ENCODE results near the gene COL13A1.

Gene COL13A1

DNA sequence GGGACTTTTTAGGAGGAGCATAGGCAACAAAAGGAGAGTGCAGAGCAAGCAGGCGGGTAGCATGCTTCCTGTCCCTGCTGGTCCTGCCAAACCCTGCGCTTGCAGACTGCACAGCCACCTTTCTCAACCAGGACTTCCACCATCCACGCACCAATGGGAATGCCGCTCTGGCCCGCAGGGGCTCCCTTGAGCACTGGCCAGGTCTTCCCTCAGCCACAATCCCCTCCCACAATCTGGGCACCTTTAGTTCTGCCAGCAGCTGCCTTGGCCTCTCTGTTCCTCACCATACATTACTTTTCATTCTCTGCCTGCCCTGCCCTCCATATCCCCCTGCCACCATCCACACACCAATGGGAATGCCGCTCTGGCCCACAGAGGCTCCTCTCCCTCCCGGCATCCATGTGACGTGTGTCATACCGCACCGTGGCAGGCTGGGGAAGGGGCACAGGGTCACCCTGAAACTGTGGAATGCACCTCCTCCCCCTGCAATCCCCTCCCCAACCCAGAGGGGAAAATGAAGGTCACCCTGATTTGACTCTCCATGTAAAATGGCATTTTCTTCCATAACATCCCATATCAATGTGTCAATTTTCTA, 153.6 kb downstream of the COL13A1 start:
- no peak for DNase-seq

DNA sequence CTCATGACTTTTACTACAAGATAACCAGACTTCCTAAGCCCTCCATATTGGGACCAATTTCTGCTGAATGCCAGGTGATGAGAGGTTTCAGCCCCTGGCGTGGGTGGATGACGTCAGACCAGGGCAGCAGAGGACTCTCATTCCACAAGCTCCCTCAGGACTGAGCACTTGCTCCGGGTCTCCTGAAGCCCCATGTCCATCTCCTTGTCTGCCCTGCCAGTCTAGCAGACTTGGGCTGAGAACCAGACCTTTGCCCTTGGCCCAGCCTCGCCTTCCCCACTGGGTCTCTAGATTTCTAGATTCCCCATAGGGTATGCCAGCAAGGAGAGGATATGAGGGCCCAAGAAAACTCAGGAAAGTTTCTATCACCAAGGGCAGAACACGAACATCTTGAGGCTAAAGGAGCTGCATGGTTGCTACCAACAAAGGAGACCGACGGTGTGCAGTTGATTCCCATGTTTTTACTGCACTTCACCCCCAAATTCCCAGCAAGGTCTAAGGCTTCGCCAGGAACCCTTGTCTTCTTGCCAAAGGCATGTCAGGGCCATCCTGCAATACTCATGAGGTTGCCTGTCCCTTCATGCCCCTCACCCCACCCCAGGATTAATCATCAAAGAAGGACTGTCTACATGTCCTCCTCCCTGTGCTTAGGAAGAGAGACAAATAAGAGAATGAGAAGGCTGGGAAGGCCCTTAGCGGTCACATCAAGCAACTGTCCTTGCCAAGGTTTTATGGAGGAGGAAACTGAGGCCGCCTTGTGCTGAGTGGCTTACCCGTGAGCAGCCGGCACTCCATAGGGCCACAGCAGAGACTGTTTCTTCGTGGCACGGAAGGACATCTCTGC, 154.4 kb downstream of the COL13A1 start:
- no peak for DNase-seq

DNA sequence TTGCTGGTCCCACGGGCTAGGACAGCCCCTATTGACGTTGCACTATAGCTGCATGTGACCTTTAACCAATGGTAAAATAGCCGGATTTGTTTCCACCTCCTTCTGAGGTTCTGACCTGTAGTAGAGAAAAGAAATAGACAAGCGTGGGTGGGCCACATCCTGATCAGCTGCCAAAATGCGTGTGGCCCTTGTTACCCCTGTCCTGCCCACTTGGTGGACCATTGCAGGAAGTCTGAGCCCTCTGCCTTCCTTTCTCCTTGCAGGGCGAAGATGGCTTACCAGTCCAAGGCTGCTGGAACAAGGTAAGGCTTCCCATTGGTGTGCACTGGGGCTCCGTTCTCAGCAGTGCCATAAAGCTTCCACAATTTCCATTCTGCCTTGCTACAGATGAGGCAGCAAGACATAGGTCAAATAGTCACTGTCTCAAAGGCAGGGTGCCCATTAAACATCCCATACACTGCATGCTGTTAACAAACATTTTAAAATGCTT, 155.1 kb downstream of the COL13A1 start:
- no peak for DNase-seq

DNA sequence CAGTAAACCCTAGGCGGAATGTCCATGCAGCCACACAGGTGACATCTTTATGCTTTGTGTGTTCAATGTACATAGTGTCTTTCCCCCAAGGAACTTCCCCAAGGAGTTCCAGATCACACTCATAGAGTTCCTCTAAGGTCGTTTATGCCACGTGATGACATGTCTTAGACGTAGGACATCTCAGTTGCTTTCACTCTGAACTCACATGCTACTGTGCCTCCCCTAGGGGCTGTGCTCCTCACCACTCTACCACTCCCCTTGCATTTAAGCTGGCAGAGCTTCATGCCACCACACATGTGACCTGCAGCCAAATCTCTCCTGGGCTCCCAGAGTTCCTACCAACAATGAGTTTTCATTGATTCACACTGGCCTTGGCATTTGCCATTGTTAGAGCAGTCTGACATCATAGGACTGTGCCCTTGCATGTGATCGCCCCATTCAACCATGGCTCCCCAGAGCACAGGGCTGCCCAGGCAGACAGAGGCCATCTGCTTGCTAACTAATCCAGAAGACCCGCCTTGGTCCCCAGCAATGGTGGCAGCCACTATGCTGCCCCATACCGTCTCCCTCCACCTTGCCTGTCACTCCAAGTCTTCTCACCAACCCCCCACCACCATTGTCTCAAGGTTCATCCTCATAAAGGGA, 155.7 kb downstream of the COL13A1 start:
- DNase-seq, result no peak

DNA sequence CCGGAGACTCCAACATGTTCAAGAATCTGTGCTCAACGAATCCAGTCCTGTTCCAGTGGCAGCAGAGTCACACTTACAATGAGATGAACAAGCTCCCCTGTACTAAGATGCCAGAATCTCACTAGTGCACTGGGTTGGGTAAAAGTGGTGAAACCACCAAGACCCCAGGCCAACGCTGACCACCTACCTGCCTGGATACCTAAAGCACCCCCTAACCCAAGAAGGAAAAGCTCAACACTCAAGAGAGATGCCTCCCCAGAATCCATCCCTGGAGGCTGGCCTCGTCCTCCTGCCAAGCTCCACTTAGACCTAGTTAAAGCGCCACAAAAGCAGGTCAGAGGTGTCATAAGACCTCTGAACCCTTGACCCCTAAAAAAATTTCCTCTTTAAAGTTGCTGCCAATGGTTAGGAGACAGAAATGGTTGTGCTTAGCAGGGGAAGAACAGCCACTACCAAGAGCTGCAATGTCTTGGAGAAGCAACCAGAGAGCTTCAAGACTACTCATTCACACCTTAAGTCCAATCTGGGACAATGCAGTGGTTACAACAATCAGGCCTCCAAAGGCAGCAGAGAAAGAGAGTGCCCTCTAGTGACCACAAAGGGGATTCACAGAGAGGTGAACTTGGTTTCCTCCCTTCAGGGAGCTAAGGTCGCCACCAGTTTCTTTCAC, 156.3 kb downstream of the COL13A1 start:
- peak; percentile 50 for DNase-seq

DNA sequence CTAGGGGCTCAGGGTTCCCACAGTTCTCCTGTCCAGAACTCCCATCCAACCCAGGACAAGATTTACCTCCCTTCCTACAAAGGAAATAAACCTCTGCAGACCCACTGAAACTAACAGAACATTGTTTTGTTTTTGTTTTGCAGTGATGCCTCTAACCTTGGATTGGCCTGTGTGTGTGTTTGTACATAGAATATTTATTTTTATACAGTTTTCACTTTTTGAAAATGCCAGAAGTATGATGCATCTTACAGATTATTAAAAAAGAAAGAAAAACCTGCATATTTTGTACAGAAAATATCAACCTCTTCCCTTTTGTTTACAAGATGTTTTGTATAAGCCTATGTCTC, 156.8 kb downstream of the COL13A1 start:
- DNase-seq, result no peak

DNA sequence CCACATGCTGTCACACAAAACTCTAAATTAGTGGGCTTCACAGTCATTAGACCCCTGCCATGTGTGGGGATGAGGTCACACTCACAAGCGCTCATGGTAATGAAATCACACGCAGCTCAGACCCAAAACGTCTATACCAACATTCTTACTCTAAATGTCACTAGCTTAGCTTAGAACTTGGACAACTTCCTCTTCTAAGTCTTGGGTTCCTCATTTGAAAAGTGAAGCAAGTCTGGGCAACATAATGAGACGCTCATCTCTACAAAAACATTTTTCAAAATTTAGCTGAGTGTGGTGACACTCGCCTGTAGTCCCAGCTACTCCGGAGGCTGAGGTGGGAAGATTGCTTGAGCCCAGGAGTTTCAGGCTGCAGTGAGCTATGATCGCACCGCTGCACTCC, 158.2 kb downstream of the COL13A1 start:
- DNase-seq, result no peak

DNA sequence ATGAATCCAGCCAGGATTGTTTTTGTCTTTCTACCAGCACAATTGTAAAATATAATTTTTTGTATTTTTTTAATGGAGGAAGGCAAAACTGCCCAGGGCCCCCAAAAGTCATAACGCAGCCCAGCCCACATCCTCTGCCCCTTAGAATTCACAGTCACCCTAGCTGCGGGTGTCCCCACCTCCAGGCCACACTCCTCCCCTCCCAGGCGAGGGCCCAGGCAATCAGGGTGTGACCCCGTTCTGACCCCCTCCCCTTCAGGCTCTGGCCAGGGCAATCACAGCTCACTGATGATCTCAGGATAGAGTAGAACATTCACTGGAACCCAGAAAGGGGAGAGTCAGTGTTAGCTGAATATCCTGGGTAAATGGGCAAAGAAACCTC, 158.9 kb downstream of the COL13A1 start:
- no peak for DNase-seq

DNA sequence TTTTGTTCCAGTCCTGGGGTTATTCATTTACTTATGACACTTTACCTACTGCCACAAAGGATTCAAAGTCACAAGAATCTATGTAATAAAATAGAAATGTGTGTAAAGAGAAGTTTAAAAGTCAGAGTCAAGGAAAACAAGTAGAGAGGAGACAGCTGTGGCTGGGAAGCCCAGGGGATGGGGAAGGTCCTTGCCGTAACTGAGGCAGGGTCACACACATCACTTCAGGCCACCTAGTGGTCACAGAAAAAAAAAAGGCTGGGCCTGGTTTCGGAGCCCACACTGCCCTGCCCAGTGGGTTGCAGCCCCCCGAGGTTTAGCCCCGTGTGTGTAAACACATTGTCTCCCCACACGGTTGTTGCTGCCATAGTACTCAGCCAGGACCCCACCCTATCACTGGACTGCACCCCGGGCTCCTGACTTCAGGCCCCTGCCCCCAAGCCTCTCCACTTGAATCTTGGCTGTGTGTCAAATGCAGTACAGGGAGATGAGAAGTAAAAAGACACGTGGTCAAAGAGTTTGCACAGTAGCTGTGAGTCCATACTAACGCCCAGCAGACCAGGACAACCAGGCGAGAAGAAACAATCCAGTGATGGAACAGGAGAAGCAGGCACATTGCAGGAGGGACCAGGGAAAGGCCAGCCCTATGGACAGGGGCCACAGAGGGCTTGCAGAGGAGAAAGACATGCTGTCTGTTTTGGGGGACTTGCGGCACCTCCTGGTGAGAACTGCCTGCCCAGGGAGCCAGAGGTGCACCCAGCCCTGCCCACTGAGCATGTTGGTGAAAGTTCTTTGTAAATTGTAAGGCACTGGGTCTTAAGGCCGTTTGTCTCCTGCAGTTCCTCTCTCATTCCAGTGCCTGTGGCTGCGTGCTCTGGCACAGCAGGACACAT, 159.5 kb downstream of the COL13A1 start:
- DNase-seq, result no peak

DNA sequence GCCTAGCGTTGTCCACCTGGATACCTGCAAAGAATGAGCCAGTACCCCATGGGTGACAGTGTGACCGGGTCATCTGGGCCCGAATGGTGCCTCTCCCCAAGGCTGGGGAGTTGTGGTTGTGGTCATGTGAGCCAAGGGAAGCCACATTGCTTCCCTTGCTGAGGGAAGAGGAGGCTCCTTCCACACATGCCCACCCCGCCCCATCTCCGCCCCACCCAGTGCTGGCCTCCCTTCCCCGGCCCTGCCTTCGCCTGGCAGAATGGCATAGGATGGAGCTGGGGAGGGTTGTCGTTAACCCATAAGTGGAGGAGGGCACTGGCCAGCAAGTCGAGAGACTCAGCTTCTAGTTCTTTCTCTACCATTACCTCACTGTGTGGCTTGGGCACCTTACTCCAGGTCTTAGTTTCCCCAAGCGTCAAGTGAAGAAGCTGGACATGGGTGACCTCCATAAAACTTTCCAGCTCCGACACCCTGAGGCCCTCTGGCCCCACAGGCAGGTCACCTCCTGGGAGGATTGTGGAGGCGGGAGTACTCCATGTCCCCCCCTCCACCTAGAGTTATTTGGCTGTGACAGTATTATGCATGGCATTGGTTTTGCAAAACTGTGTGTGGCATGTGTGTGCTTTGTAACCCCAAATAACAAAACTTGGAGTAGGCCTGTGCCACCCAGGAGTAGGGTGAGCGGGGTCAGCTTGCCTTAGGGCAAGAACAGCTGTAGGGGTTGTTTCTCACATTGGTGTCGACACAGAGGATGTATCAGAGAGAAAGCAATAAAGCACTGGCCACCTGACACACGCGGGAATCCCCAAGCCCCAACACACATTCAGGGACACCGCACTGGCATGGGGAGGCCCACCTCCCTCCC, 160.4 kb downstream of the COL13A1 start:
- no peak for DNase-seq

DNA sequence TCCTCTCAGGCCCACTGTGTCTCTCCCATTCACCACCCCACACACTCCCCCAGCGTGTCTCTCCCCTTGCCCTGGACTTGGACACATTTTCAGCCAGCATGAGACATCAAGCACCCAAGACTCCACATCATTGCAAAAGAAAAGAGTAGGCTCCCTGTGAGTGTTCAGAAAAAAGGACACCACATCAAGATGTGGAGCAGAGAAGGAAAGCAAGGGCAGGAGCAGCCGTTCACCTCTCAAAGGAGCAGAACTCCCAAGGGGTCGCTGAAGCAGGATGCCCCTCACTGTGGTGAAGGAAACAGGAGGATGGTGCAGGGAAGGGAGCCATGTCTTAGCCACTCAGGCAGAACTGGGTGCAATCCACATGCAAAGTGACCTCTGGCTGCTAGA, 161.0 kb downstream of the COL13A1 start:
- DNase-seq, result no peak

DNA sequence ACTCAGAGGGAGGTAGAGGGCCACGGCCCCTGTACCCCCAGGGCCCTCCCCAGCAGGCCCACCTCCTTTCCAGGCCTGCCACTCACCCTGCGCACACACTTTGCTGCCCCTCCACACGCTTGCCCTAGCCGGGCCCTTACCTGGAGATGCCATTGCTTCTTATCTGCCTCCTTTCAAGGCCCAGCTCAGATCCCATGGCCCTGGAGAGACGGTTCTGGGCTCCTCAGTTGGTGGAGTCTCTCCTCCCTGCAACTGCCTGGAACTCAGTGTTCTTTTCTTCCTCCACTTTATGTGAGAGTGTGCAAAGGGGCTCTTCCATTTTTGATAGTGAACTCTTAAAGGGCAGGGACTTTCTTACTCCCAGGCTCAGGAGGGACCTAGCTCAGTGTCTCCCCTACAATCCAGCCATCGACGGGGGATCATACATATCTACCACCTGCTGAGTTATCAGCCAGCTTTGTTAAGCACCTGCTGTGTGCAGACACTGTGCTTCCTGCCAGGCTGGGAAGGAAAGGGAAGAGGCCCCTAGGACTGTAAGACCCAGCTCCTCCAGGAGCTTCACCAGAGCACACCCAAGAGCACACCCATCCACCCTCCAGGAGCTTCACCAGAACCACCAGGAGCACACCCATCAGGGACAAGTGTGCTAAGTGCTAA, 161.6 kb downstream of the COL13A1 start:
- no peak for DNase-seq

DNA sequence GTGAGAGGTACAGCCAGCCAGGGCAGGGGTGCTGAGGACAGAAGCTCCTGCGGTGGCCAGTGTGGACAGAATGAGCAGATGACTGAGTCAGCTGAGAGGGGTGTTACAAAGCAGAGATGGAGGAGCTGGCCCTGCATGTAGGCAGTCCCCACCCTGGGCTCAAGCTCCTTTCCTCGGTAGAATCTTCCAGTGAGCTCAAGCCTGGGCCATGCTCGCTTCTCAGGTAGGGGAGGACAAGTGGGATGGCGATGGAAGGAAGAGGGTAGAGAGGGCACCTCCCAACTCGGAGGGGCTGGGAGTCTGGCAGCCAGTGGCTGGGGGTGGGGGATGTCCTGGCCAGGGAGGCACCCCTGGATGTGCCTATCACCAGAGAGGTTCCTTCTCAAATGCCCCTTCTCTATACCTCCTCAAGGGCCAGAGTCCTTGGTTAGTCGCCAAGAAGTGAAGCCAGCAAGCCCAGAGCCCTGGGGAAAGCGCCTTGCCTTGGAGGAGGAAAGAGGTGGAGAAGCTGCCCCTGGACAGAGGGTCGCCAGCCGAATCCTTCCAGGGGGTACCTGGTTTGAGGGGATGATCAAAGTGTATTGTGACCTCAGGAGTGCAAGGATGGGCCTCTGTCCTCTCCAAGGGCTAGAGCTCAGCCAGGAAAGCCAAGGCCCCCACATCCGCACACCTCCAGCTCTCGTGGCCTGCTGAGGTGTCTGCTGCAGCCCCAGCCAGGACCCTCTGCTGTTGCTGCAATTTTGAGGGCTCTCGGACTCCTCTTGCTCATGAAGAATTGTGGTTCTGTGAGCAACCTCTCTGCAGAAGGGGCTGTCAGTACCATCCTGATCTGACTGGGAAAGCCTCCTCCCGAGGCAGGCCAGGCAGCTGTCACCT, 162.4 kb downstream of the COL13A1 start:
- no peak for DNase-seq

DNA sequence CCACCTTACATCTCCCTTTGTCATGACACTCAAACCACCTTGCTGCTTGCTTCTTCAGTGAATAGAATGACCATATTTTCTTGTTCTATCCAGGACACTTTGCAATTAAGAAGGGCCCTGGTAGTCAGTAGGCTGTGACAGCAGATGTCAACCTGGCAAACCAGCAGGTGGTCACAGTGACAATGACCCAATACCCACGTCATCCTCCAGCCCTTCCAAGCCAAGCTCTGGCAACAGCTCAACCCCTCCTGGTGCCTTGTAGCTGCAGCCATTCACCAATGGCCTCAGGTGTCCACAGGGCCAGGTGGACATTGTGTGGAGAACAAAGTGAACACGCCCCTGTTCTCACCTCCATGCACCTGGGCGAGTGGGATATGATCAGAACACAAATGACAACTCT, 163.4 kb downstream of the COL13A1 start:
- no peak for DNase-seq

DNA sequence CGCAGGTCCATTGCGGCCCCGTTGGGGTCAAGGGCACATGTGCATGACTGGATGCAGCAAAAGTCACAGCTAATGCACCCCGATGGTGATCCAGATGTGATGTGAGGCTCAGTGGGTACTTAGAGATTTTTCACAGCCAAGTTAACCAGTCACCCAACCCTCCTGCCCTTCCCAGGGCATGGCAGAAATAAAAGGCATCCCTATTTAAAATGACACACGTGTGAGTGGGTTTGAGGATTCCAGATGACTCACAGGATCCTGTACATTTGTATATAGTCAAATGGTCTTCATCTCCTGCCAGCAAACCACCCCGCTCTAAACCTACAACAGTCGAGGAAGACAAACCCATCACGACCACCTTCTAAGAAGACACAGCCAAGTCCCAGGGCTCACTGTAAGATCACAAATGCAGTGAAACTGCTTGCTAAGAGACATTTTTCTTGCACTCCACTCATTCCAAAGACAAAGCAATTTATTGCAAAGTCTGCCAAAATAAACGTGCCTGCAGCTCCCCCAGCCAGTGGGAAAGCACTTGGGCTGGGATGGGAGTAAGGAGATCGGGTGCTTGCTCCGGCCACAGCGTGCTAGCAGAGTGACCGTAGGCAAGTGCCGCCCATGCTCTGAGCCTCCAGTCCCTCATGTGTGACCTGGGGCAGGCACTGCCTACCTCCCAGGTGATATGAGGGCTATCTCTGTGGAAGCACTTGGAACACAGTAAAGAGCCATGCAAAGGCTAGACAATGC, 164.4 kb downstream of the COL13A1 start:
- peak; percentile 15 for DNase-seq

DNA sequence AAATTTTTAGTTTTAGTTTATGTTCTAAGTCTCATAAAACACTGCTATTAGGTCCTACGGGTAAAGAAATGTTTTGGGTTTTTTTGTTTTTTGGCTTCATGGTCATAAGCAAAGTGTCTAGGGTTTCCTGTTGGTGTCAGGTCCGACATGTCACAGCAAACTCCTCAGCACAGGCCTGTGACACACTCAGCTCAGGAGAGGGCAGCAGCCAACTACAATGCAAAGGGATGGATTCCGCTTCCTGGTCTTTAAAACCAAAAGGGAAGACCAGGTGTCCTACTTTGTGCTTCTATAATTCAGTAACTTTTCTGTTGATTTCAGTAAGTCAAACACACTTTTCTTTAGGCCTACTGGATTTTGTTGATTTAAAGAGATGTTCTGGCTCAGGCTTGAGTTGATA, 167.1 kb downstream of the COL13A1 start:
- DNase-seq, result no peak

DNA sequence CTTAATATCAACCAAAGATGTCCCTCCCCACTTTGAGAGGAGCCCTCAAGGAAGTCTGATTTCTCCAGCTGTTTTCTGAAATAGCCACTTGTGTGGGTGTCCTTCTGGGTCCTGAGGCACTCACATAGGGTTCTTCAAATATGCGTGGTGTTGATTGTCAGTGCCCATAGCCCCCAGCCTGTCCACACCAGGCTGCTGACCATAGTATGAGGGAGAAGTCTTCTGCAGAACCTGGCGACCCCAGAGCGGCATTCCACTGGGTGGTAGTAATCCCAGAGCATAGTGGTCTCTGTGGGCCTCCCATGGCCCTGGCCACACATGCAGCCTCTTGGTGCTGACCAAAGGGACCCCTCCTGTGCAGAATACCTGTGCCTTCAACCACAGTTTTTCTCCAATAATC, 168.3 kb downstream of the COL13A1 start:
- DNase-seq, result no peak

DNA sequence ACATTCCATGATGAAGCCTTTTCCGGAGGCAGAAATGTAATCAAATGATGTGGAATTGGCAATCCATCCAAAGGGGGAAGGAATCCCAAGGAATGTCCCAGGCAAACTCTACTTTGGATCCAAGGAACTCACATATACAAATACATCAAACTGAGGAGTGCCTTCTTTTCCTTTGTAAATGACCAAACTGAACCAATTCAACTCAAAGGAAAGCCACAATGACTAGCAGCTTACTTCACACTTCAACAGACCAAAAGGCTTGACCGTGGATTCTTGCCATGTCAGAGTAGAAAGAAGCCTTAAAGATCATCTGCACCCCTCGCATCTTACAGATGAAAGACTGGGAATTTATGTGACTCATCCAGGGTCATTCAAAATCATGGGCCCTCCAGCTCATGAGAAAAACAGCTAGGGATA, 171.3 kb downstream of the COL13A1 start:
- peak; percentile 26 for DNase-seq

DNA sequence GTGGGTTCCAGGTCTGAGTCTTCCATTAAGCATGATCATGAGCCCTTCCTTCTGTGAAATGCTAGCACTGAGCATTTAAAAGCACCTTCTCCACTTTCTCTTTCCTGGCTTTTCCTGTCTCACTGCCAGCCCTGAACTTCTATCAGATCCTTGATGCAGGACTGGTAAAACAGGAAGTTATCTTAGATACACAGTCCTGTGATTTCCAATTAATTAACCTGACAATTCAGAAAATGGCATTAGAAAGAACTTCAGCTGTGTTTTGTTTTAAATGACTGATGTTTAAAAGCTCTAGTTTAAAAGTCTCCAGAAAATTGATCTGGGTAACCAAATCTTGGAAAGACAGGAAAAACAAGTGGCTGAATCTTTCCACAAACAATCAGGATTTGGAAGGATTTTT, 172.0 kb downstream of the COL13A1 start:
- DNase-seq, result no peak

All from fibroblast of skin of right quadriceps (primary cell).